ENCODE results near the gene SUMO2.
"Not testable (repeated sequence)": the region's sequence is repeated elsewhere in the genome, so short reads cannot be mapped to it uniquely, and the experiment has no call there.

SUMO2 gene

DNA sequence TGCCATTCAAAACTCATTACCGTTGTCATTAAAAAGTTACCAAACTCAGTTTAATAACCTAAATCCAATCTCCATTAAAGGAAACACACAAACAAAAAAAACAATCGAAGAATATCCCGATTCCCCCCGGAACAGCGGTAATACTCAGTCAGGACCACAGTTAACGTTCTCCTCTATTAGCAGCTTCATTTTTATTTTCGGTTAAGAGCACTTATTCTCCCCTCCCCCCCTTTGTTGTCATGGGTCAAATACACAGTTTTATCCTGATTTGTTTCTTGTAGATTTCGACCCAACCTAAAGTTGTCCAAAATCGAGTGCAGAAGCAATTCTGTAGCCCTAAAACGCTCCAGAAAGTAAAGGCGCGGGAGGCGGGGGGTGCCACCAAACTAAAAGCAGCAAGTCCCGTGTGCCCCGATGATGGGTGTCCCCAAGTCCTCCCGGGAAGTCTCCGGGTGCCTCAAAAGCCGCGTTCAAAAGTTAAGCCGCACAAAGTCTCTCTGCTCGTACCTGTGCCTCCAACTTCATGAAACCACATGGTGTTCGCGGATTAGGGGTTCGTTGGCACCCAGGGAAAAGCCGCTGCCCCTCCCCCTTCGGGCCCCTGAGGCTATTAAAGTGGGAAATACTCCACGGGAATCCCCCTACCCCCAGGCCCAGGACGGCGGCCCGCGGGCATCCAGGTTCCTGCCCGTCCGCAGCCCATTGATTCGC lies 996 bp downstream of the SUMO2 start:
- DNase-seq (ENCODE audit: low read depth), result no peak

DNA sequence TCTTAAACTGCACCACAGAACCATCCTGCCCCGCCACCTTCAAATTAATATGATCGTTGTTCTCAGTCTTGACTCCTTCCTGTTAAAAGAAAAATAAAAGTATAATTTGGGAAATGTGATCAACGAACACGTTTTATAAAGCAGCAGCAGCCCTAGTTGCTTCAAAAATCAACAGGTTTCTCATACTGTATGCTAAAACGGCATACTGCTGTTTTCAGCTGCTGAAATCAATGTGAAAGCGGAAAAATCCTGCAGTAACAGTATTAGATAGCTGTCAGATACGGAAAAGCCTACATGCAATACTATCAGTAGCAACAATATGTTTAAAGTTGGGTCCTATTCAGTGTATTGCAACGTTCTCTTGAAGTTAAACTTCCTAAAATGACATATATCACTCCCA lies 1.6 kb downstream of the SUMO2 start:
- no peak for DNase-seq (ENCODE audit: low read depth)

- no peak for DNase-seq (ENCODE audit: low read depth)
These were observed 4.3 kb downstream of the SUMO2 start for GRCh38 chr17:75178453-75178852.

DNA sequence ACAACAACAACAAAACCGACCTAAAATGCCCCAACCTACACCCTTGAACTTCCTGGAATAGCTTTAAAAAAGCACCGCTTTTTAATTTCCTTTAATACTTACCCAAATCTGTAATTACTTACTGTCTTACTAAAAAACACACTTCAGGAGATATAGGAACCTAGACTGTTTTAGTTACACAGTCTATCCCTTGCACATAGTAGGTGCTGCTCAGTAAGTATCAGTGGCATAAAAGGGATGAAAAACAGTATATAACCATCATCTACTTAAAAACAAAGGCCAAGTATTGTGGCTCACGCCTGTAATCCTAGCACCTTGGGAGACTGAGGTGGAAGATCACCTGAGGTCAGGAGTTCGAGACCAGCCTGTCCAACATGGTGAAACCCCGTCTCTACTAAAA lies 6.1 kb downstream of the SUMO2 start:
- DNase-seq (ENCODE audit: low read depth), result no peak

- DNase-seq (ENCODE audit: low read depth), result no peak
These were observed 7.8 kb downstream of the SUMO2 start for GRCh38 chr17:75174996-75175395.

- DNase-seq (ENCODE audit: low read depth), result no peak
These were observed 9.2 kb downstream of the SUMO2 start for GRCh38 chr17:75173526-75173925.

DNA sequence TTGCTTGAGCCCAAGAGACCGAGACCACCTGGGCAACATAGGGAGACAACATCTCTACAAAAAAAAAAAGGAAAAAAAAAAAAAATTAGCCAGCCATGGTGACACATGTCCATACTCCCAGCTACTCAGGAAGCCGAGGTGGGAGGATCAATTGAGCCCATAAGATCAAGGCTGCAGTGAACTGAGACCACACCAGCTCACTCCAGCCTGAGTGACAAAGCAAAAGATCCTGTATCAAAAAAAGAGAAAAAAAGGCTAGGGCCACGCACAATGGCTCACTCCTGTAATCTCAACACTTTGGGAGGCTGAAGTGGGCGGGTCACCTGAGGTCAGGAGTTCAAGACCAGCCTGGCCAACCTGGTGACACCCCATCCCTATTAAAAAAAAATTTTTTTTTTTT lies 13.8 kb downstream of the SUMO2 start:
- DNase-seq (ENCODE audit: low read depth), result no peak

DNA sequence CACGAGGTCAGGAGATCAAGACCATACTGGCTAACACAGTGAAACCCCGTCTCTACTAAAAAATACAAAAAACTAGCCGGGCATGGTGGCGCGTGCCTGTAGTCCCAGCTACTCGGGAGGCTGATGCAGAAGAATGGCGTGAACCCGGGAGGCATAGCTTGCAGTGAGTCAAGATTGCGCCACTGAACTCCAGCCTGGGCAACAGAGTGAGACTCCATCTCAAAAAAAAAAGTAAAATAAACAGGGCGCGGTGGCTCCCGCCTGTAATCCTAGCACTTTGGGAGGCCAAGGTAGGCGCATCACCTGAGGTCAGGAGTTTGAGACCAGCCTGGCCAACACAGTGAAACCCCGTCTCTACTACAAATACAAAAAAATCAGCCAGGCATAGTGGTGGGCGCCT lies 18.2 kb downstream of the SUMO2 start:
- DNase-seq (ENCODE audit: low read depth), result not testable (repeated sequence)

DNA sequence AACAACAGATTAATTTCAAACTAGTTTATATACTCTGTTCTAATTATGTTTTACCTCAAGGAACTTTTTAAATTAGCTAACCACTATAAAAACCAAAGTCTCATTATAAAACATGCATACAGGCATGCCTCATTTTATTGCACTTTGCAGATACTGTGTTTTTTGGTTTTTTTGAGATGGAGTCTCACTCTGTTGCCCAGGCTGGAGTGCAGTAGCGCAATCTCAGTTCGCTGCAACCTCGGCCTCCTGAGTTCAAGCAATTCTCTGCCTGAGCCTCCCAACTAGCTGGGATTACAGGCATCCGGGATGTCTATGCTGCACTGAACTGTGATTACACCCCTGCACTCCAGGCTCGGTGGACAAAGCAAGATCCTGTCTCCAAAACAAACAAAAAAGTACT lies 19.7 kb downstream of the SUMO2 start:
- DNase-seq (ENCODE audit: low read depth), result no peak

DNA sequence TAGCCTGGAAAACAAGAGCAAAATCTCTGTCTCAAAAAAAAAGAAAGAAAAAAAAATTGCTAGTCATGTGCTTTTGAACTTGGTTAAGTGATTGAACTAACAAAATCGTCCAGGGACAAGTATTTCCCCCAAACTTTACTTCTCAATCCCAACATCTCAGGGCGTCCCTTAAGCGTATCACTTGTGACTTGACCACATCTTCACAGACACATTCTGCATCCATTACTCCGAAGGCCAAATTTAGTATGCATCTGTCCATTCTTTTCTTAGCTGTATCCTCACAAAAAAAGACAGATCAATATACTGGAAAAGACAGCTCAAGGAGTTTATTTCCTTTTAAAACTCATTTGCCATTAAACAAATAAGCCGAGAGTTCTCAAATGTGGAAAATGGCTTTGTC lies 22.5 kb downstream of the SUMO2 start:
- DNase-seq (ENCODE audit: low read depth), result no peak

DNA sequence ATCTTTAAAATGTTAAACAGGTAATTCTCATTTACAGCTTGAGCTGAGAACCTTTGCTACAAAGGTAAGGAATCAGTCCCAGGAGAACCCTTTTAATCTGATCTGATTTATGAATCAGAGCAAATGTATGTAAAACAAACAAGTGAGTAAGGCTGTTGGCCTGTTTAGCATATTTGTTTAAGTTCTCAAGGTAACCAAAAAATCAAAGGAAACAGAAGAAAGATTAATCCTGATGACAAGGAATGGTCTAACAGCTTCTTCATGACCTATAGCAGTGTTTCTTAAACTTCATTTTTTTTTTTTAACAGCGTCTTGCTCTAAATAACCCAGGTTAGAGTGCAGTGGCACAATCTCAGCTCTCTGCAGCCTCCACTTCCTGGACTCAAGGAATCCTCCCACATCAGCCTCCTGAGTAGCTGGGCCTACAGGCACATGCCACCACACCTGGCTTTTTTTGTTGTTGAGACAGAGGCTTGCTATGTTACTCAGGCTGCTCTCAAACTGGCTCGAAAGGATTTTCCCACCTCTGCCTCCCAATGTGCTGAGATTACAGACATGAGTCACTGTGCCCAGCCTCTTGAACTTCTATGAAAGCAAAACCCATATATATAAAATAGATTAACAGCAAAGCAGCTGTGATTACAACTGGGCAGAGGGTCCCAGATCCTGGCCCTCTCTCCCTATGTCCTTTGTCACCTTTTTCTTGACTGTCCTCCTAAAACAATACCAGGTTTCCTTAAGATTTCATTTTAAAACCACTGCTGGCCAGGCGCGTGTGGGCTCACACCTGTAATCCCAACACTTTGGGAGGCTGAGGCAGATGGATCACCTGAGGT lies 23.3 kb downstream of the SUMO2 start:
- no peak for DNase-seq (ENCODE audit: low read depth)

DNA sequence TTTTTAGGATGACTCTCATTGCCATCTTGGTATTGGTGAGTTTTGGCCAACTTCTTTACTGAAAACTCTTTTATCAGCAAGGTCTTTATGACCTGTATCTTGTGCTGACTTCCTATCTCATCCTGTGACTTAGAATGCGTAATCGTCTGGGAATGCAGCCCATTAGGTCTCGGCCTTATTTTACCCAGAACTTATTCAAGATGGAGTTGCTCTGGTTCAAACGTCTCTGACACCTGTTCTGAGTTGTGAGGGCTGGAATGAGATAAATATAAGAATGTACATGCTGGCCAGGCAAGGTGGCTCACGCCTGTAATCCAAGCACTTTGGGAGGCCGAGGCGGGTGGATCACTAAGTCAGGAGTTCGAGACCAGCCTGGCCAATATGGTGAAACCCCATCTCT lies 24.3 kb downstream of the SUMO2 start:
- DNase-seq (ENCODE audit: low read depth), result not testable (repeated sequence)

- DNase-seq (ENCODE audit: low read depth), result no peak
These were observed 27.6 kb downstream of the SUMO2 start for GRCh38 chr17:75155191-75155601.

GRCh38 chr17:75154195-75155106 lies 28.3 kb downstream of the SUMO2 start, which contains the start of gene JPT1:
JPT1 (minus strand) TSS chr17:75154512; CDS start chr17:75154397, 115 bp downstream.
- peak; percentile 93 for DNase-seq (ENCODE audit: low read depth)

DNA sequence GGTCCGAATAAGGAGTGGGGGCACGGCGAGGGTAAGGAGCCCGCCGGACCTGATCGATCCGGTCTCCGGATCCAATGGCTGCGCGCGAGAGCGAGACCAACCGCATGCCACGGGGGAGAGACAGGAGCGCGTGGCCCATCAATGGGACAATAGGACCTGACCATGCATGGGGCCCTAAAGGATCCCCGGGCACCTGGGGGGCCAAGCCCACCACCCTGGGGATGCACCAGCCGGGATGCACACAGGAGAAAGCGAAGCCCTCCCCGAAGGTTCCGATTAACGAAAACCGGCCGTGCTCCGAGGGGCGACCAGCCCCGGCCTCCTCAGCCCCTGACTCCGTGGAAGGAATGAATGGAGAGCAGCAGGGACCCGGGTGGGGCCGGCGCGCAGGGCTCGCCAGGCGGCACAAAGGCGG lies 29.0 kb downstream of the SUMO2 start:
- DNase-seq (ENCODE audit: low read depth), result no peak

DNA sequence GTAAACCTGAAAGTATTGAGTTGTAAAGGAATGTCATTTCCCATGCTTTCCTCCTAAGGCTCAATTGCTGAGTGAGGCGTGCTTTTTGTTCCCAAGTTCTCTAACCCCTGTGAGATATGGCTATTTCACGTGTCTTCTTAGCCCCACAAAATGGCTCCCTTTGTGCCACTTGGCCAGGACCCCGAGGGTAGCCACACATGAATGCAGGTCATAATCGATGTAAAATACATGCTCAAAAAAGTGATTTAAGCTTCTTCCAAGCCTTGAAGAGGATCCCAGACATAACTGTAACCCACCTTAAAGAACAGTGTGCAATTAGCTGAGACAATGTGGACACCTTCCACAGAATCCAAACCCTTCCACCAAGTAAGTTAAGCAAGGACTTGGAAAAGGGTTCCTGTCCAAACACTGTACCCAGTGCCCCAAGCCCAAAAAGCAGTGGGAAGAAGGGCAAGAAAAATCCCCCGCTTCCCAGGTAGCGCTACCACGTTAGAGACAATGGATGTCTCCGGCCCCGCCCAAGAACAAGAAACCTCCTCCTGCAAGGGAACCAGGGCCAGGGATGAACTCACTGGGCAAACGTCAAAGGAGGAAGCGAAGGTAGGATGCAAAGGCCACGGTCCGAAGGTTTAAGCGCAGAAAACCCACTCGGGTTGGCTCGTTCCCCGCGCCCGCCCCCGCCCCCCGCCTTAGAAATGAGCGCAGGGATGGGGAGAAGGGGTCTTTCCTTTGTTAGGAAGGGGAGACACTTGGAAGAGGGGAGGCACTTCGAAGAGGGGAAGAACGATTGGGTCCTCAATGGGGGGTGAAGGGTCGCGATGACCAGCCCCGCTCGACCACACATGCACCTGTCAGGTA lies 29.6 kb downstream of the SUMO2 start:
- DNase-seq (ENCODE audit: low read depth), result no peak

DNA sequence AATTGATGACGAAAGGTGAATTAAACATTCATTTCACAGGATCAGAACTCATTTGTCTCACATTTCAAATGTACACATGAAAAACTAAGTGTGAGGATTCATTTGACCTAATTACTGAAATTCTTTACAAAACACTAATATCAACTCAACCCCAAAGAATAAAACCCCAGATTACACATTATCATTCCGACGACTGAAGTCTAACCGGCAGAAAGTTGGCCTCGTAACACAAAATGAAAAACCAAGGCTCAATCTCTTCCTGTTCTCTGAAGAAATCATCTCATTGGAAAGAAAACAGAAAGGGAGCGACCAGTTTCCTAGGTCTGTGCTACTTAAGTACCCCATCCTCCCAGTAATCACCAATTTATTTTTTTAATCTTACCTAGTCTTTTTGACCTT lies 30.2 kb downstream of the SUMO2 start:
- no peak for DNase-seq (ENCODE audit: low read depth)

GRCh38 chr17:75151930-75152329 lies 30.8 kb downstream of the SUMO2 start:
- no peak for DNase-seq (ENCODE audit: low read depth)

GRCh38 chr17:75147878-75148546 lies 34.7 kb downstream of the SUMO2 start:
- DNase-seq (ENCODE audit: low read depth), result no peak

DNA sequence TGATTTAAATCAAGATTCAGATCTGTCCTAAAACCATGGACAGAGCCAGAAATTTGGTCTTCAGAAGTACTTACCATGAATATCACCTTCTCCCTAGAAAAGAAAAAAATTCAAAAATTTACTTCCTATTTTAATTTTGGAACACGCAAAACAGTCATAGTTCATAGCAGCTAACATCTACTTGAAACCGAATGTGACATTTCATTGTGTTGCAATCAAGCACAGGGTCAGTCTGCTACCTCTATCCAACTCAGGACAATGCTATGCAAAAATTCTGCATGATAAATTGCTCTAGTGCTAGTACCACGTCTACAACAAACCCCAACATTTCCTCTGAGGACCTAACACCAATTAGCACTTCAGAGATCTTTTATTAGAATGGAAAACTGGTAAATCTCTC lies 36.2 kb downstream of the SUMO2 start:
- DNase-seq (ENCODE audit: low read depth), result no peak
